Activated CD8-positive, alpha-beta memory T cell treated with anti-CD3 and anti-CD28 coated beads, Interleukin-2, amount 10 ng/mL, durations not matched to agents 7 days and 5 days (primary cell): ENCODE results near the gene SYNE1. TPM values are rescaled to one million over a fixed set of nuclear protein-coding genes. Genes with fewer than 3 reads are reported as not detected.
"Not testable (repeated sequence)": the region's sequence is repeated elsewhere in the genome, so short reads cannot be mapped to it uniquely, and the experiment has no call there.

Experiments
- ATAC-seq: fragments of 150-1000 bp; cut with Tn5 transposase; one replicate; pipeline ENCODE4 v1.10.0; 2021; ENCODE audit warnings: moderate library complexity
- CTCF ChIA-PET: fragments of 350-600 bp; sonication (Branson Sonifier 250); formaldehyde crosslinking; loops from one replicate; lab custom pipeline; 2021; ENCODE audit warnings: antibody characterized with exemption; lab: Charles Lee
- DNase-seq: peaks from one replicate; pipeline ENCODE4 v3.0.0-alpha.2; 2020
- H3K27ac Mint-ChIP-seq: one replicate; pipeline ENCODE4 v1.8.0; 2021; ENCODE audit warnings: mild to moderate bottlenecking, mixed read lengths
- H3K27me3 Mint-ChIP-seq: one replicate; pipeline ENCODE4 v1.8.0; 2021; ENCODE audit warnings: mixed read lengths
- H3K36me3 Mint-ChIP-seq: one replicate; pipeline ENCODE4 v1.8.0; 2021; ENCODE audit warnings: mild to moderate bottlenecking, mixed read lengths
- H3K4me1 Mint-ChIP-seq: one replicate; pipeline ENCODE4 v1.8.0; 2021; ENCODE audit warnings: mixed read lengths
- H3K4me3 Mint-ChIP-seq: one replicate; pipeline ENCODE4 v1.8.0; 2021; ENCODE audit warnings: mild to moderate bottlenecking, moderate library complexity, mixed read lengths
- H3K9me3 Mint-ChIP-seq: one replicate; pipeline ENCODE4 v1.8.0; 2022; ENCODE audit warnings: low read depth, mixed read lengths
- total RNA-seq, 2 experiments: library from RNA; stranded (reverse); gene quantifications; one replicate each; pipeline ENCODE4 v1.2.3, GENCODE V29; 2021

SYNE1 gene
- total RNA-seq, 2 experiments from 2014 or later: 58.5 to 76.6 TPM

- no peak overlapping the region for H3K4me3 Mint-ChIP-seq
- H3K36me3 Mint-ChIP-seq: no peaks in the 10 kb centered on the region
- no peaks in the 10 kb centered on the region for H3K9me3 Mint-ChIP-seq
- H3K4me1 Mint-ChIP-seq: no peaks in the 10 kb centered on the region
- DNase-seq (peak; percentile 59), ATAC-seq (peak; percentile 70)
- CTCF ChIA-PET: interaction anchor here (0.7 to 2.7 kb wide), 6 partner anchors 10 to 952 kb away, joined by 3 to 14 read pairs (median 3); no protein-coding TSS in a partner anchor
- no peak overlapping the region for H3K27ac Mint-ChIP-seq
- peaks cover 28% of the 10 kb centered on the region for H3K27me3 Mint-ChIP-seq
Observed at GRCh38 chr6:152642578-152643375, 5.6 kb upstream of the SYNE1 start.

- Mint-ChIP-seq H3K27me3 (peaks cover 43% of the 10 kb centered on the region), H3K4me1 (peaks cover 24% of the 10 kb centered on the region), H3K4me3 (peak overlapping the region; percentile 72), H3K36me3 (no peaks in the 10 kb centered on the region), H3K9me3 (no peaks in the 10 kb centered on the region), H3K27ac (peak overlapping the region; percentile 60)
- CTCF ChIA-PET: no interaction called here
- DNase-seq: no peak
- ATAC-seq: peak; percentile 69
Observed at GRCh38 chr6:152636609-152637295, 410 bp downstream of the SYNE1 start.

GRCh38 chr6:152636021-152636608 is 1.0 kb downstream of the SYNE1 start:
- H3K4me3 Mint-ChIP-seq: peak overlapping the region; percentile 72
- H3K4me1 Mint-ChIP-seq: peaks cover 24% of the 10 kb centered on the region
- H3K36me3 Mint-ChIP-seq: no peaks in the 10 kb centered on the region
- CTCF ChIA-PET: no interaction called here
- peak overlapping the region; percentile 60 for H3K27ac Mint-ChIP-seq
- H3K9me3 Mint-ChIP-seq: no peaks in the 10 kb centered on the region
- ATAC-seq (peak; percentile 38), DNase-seq (no peak)
- H3K27me3 Mint-ChIP-seq: peaks cover 45% of the 10 kb centered on the region

- no peak overlapping the region for H3K4me3 Mint-ChIP-seq
- peak overlapping the region; percentile 14 for H3K27ac Mint-ChIP-seq
- DNase-seq: peak; percentile 75
- no peaks in the 10 kb centered on the region for H3K36me3 Mint-ChIP-seq
- CTCF ChIA-PET: no interaction called here
- peaks cover 46% of the 10 kb centered on the region for H3K27me3 Mint-ChIP-seq
- H3K9me3 Mint-ChIP-seq: no peaks in the 10 kb centered on the region
- H3K4me1 Mint-ChIP-seq: peaks cover 24% of the 10 kb centered on the region
- peak; percentile 81 for ATAC-seq
Observed at GRCh38 chr6:152634773-152635172, 2.4 kb downstream of the SYNE1 start.

- no peaks in the 10 kb centered on the region for H3K36me3 Mint-ChIP-seq
- H3K4me1 Mint-ChIP-seq: peaks cover 23% of the 10 kb centered on the region
- CTCF ChIA-PET: interaction anchor here (0.8 kb wide), 1 partner anchor 11 kb away, joined by 3 read pairs; no protein-coding TSS in a partner anchor
- no peaks in the 10 kb centered on the region for H3K9me3 Mint-ChIP-seq
- no peak overlapping the region for H3K27ac Mint-ChIP-seq
- no peak for ATAC-seq
- no peak overlapping the region for H3K4me3 Mint-ChIP-seq
- peaks cover 30% of the 10 kb centered on the region for H3K27me3 Mint-ChIP-seq
- no peak for DNase-seq
Observed at GRCh38 chr6:152632121-152632782, 4.9 kb downstream of the SYNE1 start.

GRCh38 chr6:152631376-152631775 is 5.8 kb downstream of the SYNE1 start:
- H3K9me3 Mint-ChIP-seq: no peaks in the 10 kb centered on the region
- H3K36me3 Mint-ChIP-seq: no peaks in the 10 kb centered on the region
- CTCF ChIA-PET: interaction anchor here (0.8 kb wide), 1 partner anchor 158 kb away, joined by 3 read pairs; no protein-coding TSS in a partner anchor
- H3K4me3 Mint-ChIP-seq: no peak overlapping the region
- DNase-seq (no peak), ATAC-seq (no peak)
- peaks cover 25% of the 10 kb centered on the region for H3K27me3 Mint-ChIP-seq
- H3K27ac Mint-ChIP-seq: no peak overlapping the region
- peaks cover 22% of the 10 kb centered on the region for H3K4me1 Mint-ChIP-seq

GRCh38 chr6:152630832-152631231 is 6.3 kb downstream of the SYNE1 start:
- Mint-ChIP-seq H3K4me1 (peaks cover 16% of the 10 kb centered on the region), H3K27me3 (peaks cover 20% of the 10 kb centered on the region), H3K9me3 (no peaks in the 10 kb centered on the region), H3K27ac (no peak overlapping the region), H3K4me3 (no peak overlapping the region), H3K36me3 (no peaks in the 10 kb centered on the region)
- CTCF ChIA-PET: interaction anchor here (0.8 kb wide), 1 partner anchor 158 kb away, joined by 3 read pairs; no protein-coding TSS in a partner anchor
- ATAC-seq: no peak
- DNase-seq: no peak

GRCh38 chr6:152625213-152625612 is 11.9 kb downstream of the SYNE1 start:
- CTCF ChIA-PET: no interaction called here
- ATAC-seq: peak; percentile 39

GRCh38 chr6:152614776-152615175 is 22.4 kb downstream of the SYNE1 start:
- CTCF ChIA-PET, H3K4me3 Mint-ChIP-seq, H3K9me3 Mint-ChIP-seq, H3K4me1 Mint-ChIP-seq, ATAC-seq, H3K36me3 Mint-ChIP-seq, DNase-seq, H3K27me3 Mint-ChIP-seq, H3K27ac Mint-ChIP-seq: not testable (repeated sequence)

More at GRCh38 chr6:152625213-152625612, 11.9 kb downstream of the SYNE1 start:
- no peaks in the 10 kb centered on the region for H3K9me3 Mint-ChIP-seq
- no peak for DNase-seq
- H3K36me3 Mint-ChIP-seq: no peaks in the 10 kb centered on the region
- no peak overlapping the region for H3K4me3 Mint-ChIP-seq
- no peaks in the 10 kb centered on the region for H3K27me3 Mint-ChIP-seq
- peaks cover 5% of the 10 kb centered on the region for H3K4me1 Mint-ChIP-seq
- no peak overlapping the region for H3K27ac Mint-ChIP-seq

GRCh38 chr6:152609125-152609670 is 28.0 kb downstream of the SYNE1 start:
- ATAC-seq: no peak
- no peaks in the 10 kb centered on the region for H3K4me1 Mint-ChIP-seq
- H3K27ac Mint-ChIP-seq: no peak overlapping the region
- H3K27me3 Mint-ChIP-seq: no peaks in the 10 kb centered on the region
- CTCF ChIA-PET: no interaction called here
- H3K4me3 Mint-ChIP-seq: no peak overlapping the region
- DNase-seq: no peak
- H3K9me3 Mint-ChIP-seq: peaks cover 2% of the 10 kb centered on the region
- no peaks in the 10 kb centered on the region for H3K36me3 Mint-ChIP-seq

- Mint-ChIP-seq H3K27me3 (no peaks in the 10 kb centered on the region), H3K36me3 (no peaks in the 10 kb centered on the region), H3K4me1 (no peaks in the 10 kb centered on the region), H3K4me3 (no peak overlapping the region), H3K9me3 (peaks cover 2% of the 10 kb centered on the region), H3K27ac (no peak overlapping the region)
- no peak for ATAC-seq
- CTCF ChIA-PET: no interaction called here
- DNase-seq: no peak
Observed at GRCh38 chr6:152605941-152606340, 31.2 kb downstream of the SYNE1 start.

GRCh38 chr6:152605342-152605741 is 31.8 kb downstream of the SYNE1 start:
- Mint-ChIP-seq H3K27ac (no peak overlapping the region), H3K9me3 (peaks cover 2% of the 10 kb centered on the region), H3K36me3 (no peaks in the 10 kb centered on the region), H3K4me3 (no peak overlapping the region), H3K4me1 (no peaks in the 10 kb centered on the region), H3K27me3 (no peaks in the 10 kb centered on the region)
- no peak for ATAC-seq
- CTCF ChIA-PET: no interaction called here
- no peak for DNase-seq

GRCh38 chr6:152603911-152604310 is 33.3 kb downstream of the SYNE1 start:
- DNase-seq (no peak), ATAC-seq (no peak)
- Mint-ChIP-seq H3K4me3 (no peak overlapping the region), H3K27ac (no peak overlapping the region), H3K36me3 (no peaks in the 10 kb centered on the region), H3K4me1 (no peaks in the 10 kb centered on the region), H3K9me3 (no peaks in the 10 kb centered on the region), H3K27me3 (no peaks in the 10 kb centered on the region)
- CTCF ChIA-PET: no interaction called here
